GM12801 (cell line): ENCODE data around the gene LRBA.

Experiments
- CTCF ChIP-seq: IDR thresholded peaks from one replicate; pipeline ENCODE4 v1.5.1; 2011; ENCODE audit warnings: control low read depth; ENCODE audit not compliant: insufficient read length; ENCODE audit errors: extremely low read depth

LRBA gene

GRCh38 chr4:150256841-150257730 is 758.0 kb downstream of the LRBA start:
- TF ChIP-seq CTCF = no peak

- no peak for TF ChIP-seq CTCF
Observed at GRCh38 chr4:150256225-150256620, 758.9 kb downstream of the LRBA start.

GRCh38 chr4:150255610-150256224 is 759.4 kb downstream of the LRBA start:
- no peak for TF ChIP-seq CTCF

- no peak for TF ChIP-seq CTCF
Observed at GRCh38 chr4:150253965-150254630, 761.0 kb downstream of the LRBA start.

GRCh38 chr4:150253416-150253815 is 761.7 kb downstream of the LRBA start:
- TF ChIP-seq CTCF = no peak

GRCh38 chr4:150252741-150253140 is 762.3 kb downstream of the LRBA start:
- TF ChIP-seq CTCF = no peak

- no peak for TF ChIP-seq CTCF
Observed at GRCh38 chr4:150252306-150252705, 762.8 kb downstream of the LRBA start.
